ENCODE data around the gene RANBP9. TPM values are rescaled to one million over a fixed set of nuclear protein-coding genes. Genes with fewer than 3 reads are reported as not detected.

The RANBP9 gene
- total and polyA plus RNA-seq, 9 of the 15 experiments (the other 6 are each of a cell fraction or from before 2014, with no cell fraction given), result 27.5 to 130 (median 61.5) TPM

DNA sequence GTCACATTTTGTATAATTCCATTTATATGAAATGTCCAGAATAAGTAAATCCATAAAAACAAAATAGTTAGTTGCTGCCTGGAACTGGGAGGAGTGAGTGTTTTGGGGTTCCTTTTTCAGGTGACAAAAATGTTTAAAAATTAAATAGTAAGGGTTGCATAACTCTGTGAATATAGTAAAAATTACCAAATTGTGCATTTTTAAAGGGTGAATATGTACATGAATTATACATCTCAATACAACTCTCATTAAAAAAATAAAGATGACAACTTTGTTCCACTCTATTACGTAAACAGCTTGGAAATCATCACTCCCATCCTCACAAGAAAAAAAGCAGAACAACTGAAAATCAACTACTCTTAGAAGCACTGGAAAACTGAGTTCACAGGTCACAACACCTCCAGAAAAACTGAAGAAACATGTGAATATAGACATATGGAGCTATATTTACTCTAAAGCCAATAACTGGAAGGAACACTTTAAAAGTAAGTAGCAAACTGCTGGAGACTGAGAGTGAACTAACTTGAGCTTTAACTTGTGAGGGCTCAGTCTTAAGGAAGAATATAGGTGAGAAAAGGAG, 40.0 kb downstream of the RANBP9 start:
- Histone ChIP-seq H3K4me3 (no peak overlapping the region), H3K9ac (ENCODE audit: insufficient read depth in 1 of 2, low read depth in 2 of 2, low read length in 2 of 2) (peak overlapping the region in 1 of 2 experiments; percentile 81; a peak in 2 of 4 replicates), H3K4me2 (ENCODE audit: insufficient read depth, low read length) (peak overlapping the region; percentile 5), H3K27me3 (ENCODE audit: control insufficient read depth in 2 of 2, insufficient read depth in 2 of 2, low read length in 2 of 2) (no peaks in the 10 kb centered on the region), H3K9me1 (ENCODE audit: control insufficient read depth, insufficient read depth, low read length) (no peaks in the 10 kb centered on the region), H3K4me1 (replicated peaks in 1 of 2; ENCODE audit: control insufficient read depth in 2 of 2, insufficient read depth in 2 of 2, low read length in 2 of 2) (peaks cover 9 to 31% of the 10 kb centered on the region in 2 experiments; a peak in 4 of 5 replicates), H4K20me1 (replicated peaks; ENCODE audit: control insufficient read depth, insufficient read depth, low read length) (no peaks in the 10 kb centered on the region), H2AFZ (ENCODE audit: low read depth, low read length) (no peak overlapping the region), H3K27ac (ENCODE audit: extremely low read depth, low read depth, low read length) (peak overlapping the region; percentile 89), H3K9me3 (replicated peaks; ENCODE audit: control insufficient read depth, insufficient read depth, low read depth, low read length) (peaks cover 11% of the 10 kb centered on the region; the same call in 1 of the 2 replicates), H3K36me3 (ENCODE audit: control insufficient read depth, insufficient read depth, low read length) (peaks cover 22% of the 10 kb centered on the region; the same call in 2 of the 3 replicates), H3K79me2 (ENCODE audit: control insufficient read depth, insufficient read depth, low read length) (peaks cover 100% of the 10 kb centered on the region)
- in situ Hi-C loops (cut with MboI) (no loop called here), intact Hi-C loops (cut with micrococcal nuclease) (no loop called here)
- CTCF ChIA-PET (ENCODE audit: low intra/inter-chr PET ratio), result no interaction called here
- WGBS (ENCODE audit: insufficient coverage, low coverage, missing lambda C conversion rate), result 92% methylated on average over 1 of the region's 1 CpG
- DNase-seq (ENCODE audit: extremely low read depth in 1 of 4, low spot score in 3 of 4) (no peak), FAIRE-seq (no peak), ATAC-seq (no peak)
- POLR2A ChIA-PET, result interaction anchor here (1.0 to 2.5 kb wide), 7 partner anchors 8 to 40 kb away, joined by 3 to 8 read pairs (median 3); partner anchors contain the start of gene RANBP9
- no TSS peak for BruUV-seq (replicated peaks)
- TF ChIP-seq, protein P1, sequence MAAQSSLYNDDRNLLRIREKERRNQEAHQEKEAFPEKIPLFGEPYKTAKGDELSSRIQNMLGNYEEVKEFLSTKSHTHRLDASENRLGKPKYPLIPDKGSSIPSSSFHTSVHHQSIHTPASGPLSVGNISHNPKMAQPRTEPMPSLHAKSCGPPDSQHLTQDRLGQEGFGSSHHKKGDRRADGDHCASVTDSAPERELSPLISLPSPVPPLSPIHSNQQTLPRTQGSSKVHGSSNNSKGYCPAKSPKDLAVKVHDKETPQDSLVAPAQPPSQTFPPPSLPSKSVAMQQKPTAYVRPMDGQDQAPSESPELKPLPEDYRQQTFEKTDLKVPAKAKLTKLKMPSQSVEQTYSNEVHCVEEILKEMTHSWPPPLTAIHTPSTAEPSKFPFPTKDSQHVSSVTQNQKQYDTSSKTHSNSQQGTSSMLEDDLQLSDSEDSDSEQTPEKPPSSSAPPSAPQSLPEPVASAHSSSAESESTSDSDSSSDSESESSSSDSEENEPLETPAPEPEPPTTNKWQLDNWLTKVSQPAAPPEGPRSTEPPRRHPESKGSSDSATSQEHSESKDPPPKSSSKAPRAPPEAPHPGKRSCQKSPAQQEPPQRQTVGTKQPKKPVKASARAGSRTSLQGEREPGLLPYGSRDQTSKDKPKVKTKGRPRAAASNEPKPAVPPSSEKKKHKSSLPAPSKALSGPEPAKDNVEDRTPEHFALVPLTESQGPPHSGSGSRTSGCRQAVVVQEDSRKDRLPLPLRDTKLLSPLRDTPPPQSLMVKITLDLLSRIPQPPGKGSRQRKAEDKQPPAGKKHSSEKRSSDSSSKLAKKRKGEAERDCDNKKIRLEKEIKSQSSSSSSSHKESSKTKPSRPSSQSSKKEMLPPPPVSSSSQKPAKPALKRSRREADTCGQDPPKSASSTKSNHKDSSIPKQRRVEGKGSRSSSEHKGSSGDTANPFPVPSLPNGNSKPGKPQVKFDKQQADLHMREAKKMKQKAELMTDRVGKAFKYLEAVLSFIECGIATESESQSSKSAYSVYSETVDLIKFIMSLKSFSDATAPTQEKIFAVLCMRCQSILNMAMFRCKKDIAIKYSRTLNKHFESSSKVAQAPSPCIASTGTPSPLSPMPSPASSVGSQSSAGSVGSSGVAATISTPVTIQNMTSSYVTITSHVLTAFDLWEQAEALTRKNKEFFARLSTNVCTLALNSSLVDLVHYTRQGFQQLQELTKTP (IDR thresholded peaks at IDR 0.05; ENCODE audit: low read depth in 1 of 2, partially characterized antibody in 2 of 2), result peak in 1 of 2 experiments; percentile 39
- peak; percentile 37; the same call in 1 of the 2 replicates for TF ChIP-seq POLR2H (tag; IDR thresholded peaks at IDR 0.05; ENCODE audit: low read depth)
- TF ChIP-seq ZSCAN32 (CRISPR knock-in tag; IDR thresholded peaks at IDR 0.05), result no peak
- peak; percentile 23; the same call in 1 of the 2 replicates for TF ChIP-seq NBN (IDR thresholded peaks at IDR 0.05; ENCODE audit: low read depth)
- TF ChIP-seq NR2C2 (CRISPR knock-in tag; IDR thresholded peaks at IDR 0.05), result no peak
- peak; percentile 38; the same call in 1 of the 2 replicates for TF ChIP-seq NR2C2 (tag; IDR thresholded peaks at IDR 0.05)
- TF ChIP-seq ARHGAP35 (IDR thresholded peaks at IDR 0.05; ENCODE audit: partially characterized antibody), result no peak
- TF ChIP-seq KDM5B (IDR thresholded peaks at IDR 0.05; ENCODE audit: insufficient replicate concordance, low read depth, low read length), result no peak
- 0 out of 2 replicates have a peak, but pooled peaks have one; percentile 56 for TF ChIP-seq KAT8 (IDR thresholded peaks at IDR 0.05; ENCODE audit: low read depth)
- peak; percentile 51; the same call in 1 of the 2 replicates for TF ChIP-seq SMARCE1 (IDR thresholded peaks at IDR 0.05)
- 0 out of 4 replicates have a peak, but pooled peaks of 1 of the 2 experiments have one; percentile 30 for TF ChIP-seq FOXA3 (CRISPR knock-in tag; conservative IDR thresholded peaks at IDR 0.05 in 1 of 2, IDR thresholded peaks at IDR 0.05 in 1 of 2)
- TF ChIP-seq, protein P2, sequence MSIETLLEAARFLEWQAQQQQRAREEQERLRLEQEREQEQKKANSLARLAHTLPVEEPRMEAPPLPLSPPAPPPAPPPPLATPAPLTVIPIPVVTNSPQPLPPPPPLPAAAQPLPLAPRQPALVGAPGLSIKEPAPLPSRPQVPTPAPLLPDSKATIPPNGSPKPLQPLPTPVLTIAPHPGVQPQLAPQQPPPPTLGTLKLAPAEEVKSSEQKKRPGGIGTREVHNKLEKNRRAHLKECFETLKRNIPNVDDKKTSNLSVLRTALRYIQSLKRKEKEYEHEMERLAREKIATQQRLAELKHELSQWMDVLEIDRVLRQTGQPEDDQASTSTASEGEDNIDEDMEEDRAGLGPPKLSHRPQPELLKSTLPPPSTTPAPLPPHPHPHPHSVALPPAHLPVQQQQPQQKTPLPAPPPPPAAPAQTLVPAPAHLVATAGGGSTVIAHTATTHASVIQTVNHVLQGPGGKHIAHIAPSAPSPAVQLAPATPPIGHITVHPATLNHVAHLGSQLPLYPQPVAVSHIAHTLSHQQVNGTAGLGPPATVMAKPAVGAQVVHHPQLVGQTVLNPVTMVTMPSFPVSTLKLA (conservative IDR thresholded peaks at IDR 0.05), result 0 out of 4 replicates have a peak, but pooled peaks of 1 of the 2 experiments have one; percentile 20
- TF ChIP-seq, protein P3, sequence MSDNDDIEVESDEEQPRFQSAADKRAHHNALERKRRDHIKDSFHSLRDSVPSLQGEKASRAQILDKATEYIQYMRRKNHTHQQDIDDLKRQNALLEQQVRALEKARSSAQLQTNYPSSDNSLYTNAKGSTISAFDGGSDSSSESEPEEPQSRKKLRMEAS (CRISPR knock-in tag; IDR thresholded peaks at IDR 0.05), result no peak
- peak; percentile 31; the same call in 1 of the 2 replicates for TF ChIP-seq ATF7 (IDR thresholded peaks at IDR 0.05)

Measured in K562 (cell line).